Endothelial cell of umbilical vein (primary cell): ENCODE data around the gene GUCA2A. TPM values are rescaled to one million over a fixed set of nuclear protein-coding genes. Genes with fewer than 3 reads are reported as not detected.

Experiments used
- BruUV-seq: library from RNA; stranded (reverse); fragments of 400-500 nt; replicated peaks from 2 replicates; lab custom pipeline; 2021; lab: Mats Ljungman, UMichigan
- CTCF ChIA-PET: fragments of 300-600, 350-600 bp; sonication (Branson Sonifier 250); formaldehyde crosslinking; loops from one replicate; lab custom pipeline; 2021; ENCODE audit warnings: antibody characterized with exemption, inconsistent platforms; lab: Charles Lee
- POLR2A ChIA-PET: fragments of 300-600, 350-600 bp; sonication (Branson Sonifier 250); formaldehyde crosslinking; loops from one replicate; lab custom pipeline; 2021; ENCODE audit warnings: antibody characterized with exemption, inconsistent platforms; lab: Charles Lee
- DNase-seq: peaks from one replicate; pipeline ENCODE4 v3.0.0-alpha.2; 2011; ENCODE audit warnings: low read depth, low spot score
- FAIRE-seq: peaks from 2 replicates; lab custom pipeline; 2011; peaks lifted over from hg19 to GRCh38; lab: Jason Lieb, UNC
- H2AFZ ChIP-seq: 2 replicates; pipeline ENCODE4 v1.6.0; 2012; ENCODE audit warnings: low read depth, low read length, control low read depth, inconsistent platforms
- H3K27ac ChIP-seq: 2 replicates; pipeline ENCODE4 v1.5.1; 2011; ENCODE audit warnings: low read depth, mild to moderate bottlenecking, control low read depth, low read length, moderate library complexity; ENCODE audit not compliant: insufficient read depth
- H3K27me3 ChIP-seq, 2 experiments: 2 replicates each; pipeline versions ENCODE4 v1.6.0 to v1.6.1; 2011; ENCODE audit warnings: low read length in 2 of 2, mixed read lengths in 1 of 2; ENCODE audit not compliant: control insufficient read depth in 2 of 2, insufficient read depth in 2 of 2
- H3K36me3 ChIP-seq, 2 experiments: 2 replicates in 1 of 2; 3 replicates in 1 of 2; pipeline ENCODE4 v1.5.1; 2011; ENCODE audit warnings: low read length in 2 of 2, mild to moderate bottlenecking in 1 of 2, moderate library complexity in 1 of 2; ENCODE audit not compliant: control insufficient read depth in 2 of 2, insufficient read depth in 2 of 2; ENCODE audit errors: extremely low read depth in 1 of 2
- H3K4me1 ChIP-seq: 3 replicates; pipeline ENCODE4 v1.5.1; 2011; ENCODE audit warnings: mild to moderate bottlenecking, low read length; ENCODE audit not compliant: control insufficient read depth, insufficient read depth; ENCODE audit errors: extremely low read depth
- H3K4me2 ChIP-seq: 2 replicates; pipeline ENCODE4 v1.6.1; 2011; ENCODE audit warnings: low read length, control low read depth, mixed read lengths; ENCODE audit not compliant: insufficient read depth
- H3K4me3 ChIP-seq, 3 experiments: fragments of 200-600 bp in 1 of 3; sonication (generic), shearing (Covaris generic) in 1 of 3; replicated peaks in 1 of 3; 2 replicates each; pipeline ENCODE4 v1.5.1; 2011 to 2016; ENCODE audit warnings: control low read depth in 3 of 3, low read length in 3 of 3, mild to moderate bottlenecking in 2 of 3, inconsistent platforms in 1 of 3, low read depth in 1 of 3, moderate library complexity in 1 of 3; ENCODE audit not compliant: insufficient read depth in 1 of 3
- H3K79me2 ChIP-seq: 2 replicates; pipeline ENCODE4 v1.6.0; 2012; ENCODE audit warnings: low read length, inconsistent platforms; ENCODE audit not compliant: control insufficient read depth, insufficient read depth
- H3K9ac ChIP-seq: replicated peaks from 2 replicates; pipeline ENCODE3; 2011; ENCODE audit warnings: low read length, control low read depth; ENCODE audit not compliant: insufficient read depth; ENCODE audit errors: extremely low read depth
- H3K9me1 ChIP-seq: replicated peaks from 3 replicates; pipeline ENCODE4 v1.6.0; 2011; ENCODE audit warnings: mild to moderate bottlenecking, low read length; ENCODE audit not compliant: control insufficient read depth, insufficient read depth; ENCODE audit errors: extremely low read depth
- H3K9me3 ChIP-seq: replicated peaks from 2 replicates; pipeline ENCODE4 v1.5.1; 2012; ENCODE audit warnings: low read length, inconsistent platforms; ENCODE audit not compliant: control insufficient read depth, insufficient read depth
- H4K20me1 ChIP-seq: replicated peaks from 2 replicates; pipeline ENCODE3; 2011; ENCODE audit warnings: mild to moderate bottlenecking, low read length; ENCODE audit not compliant: control insufficient read depth, insufficient read depth; ENCODE audit errors: extremely low read depth
- CTCF ChIP-seq, 2 donors: IDR thresholded peaks; 1 replicate in 1 of 2; 2 replicates in 1 of 2; pipeline ENCODE4 v1.5.1; 2011; ENCODE audit warnings: low read length in 2 of 2, mild to moderate bottlenecking in 2 of 2, moderate library complexity in 2 of 2, control low read depth in 1 of 2, inconsistent platforms in 1 of 2, low read depth in 1 of 2; ENCODE audit not compliant: insufficient read depth in 1 of 2; ENCODE audit errors: extremely low read depth in 1 of 2
- EZH2 ChIP-seq: IDR thresholded peaks from 2 replicates; pipeline ENCODE4 v1.6.1; 2012; ENCODE audit warnings: borderline replicate concordance, low read depth, mild to moderate bottlenecking, moderate library complexity, low read length, inconsistent platforms; ENCODE audit not compliant: severe bottlenecking
- FOS ChIP-seq: IDR thresholded peaks from 2 replicates; pipeline ENCODE4 v1.6.1; 2011; ENCODE audit warnings: mild to moderate bottlenecking, low read length, moderate library complexity, borderline replicate concordance; ENCODE audit not compliant: insufficient read depth
- GATA2 ChIP-seq: IDR thresholded peaks from 2 replicates; pipeline ENCODE4 v1.7.0; 2011; ENCODE audit warnings: low read depth, mild to moderate bottlenecking, moderate library complexity, mixed read lengths, low read length; ENCODE audit not compliant: insufficient read length, insufficient read depth
- JUN ChIP-seq: IDR thresholded peaks from 2 replicates; pipeline ENCODE4 v1.6.1; 2011; ENCODE audit warnings: borderline replicate concordance, low read depth; ENCODE audit not compliant: insufficient read length, insufficient read depth
- MAX ChIP-seq: IDR thresholded peaks from 2 replicates; pipeline ENCODE4 v1.6.1; 2011; ENCODE audit not compliant: insufficient read depth, insufficient read length
- MYC ChIP-seq: IDR thresholded peaks from one replicate; pipeline ENCODE4 v1.6.1; 2011; ENCODE audit warnings: mild to moderate bottlenecking, low read depth, low read length
- POLR2A ChIP-seq: IDR thresholded peaks from 2 replicates; pipeline ENCODE4 v1.6.1; 2012; ENCODE audit warnings: low read depth, mild to moderate bottlenecking, control low read depth, low read length
- POLR2AphosphoS5 ChIP-seq: IDR thresholded peaks from 2 replicates; pipeline ENCODE4 v1.6.1; 2012; ENCODE audit warnings: low read depth, mild to moderate bottlenecking, control low read depth, low read length, moderate library complexity; ENCODE audit not compliant: insufficient read depth
- dilution Hi-C: fragments of 300-500 bp; cut with MboI; formaldehyde crosslinking; loops from one replicate; pipeline ENCODE4 v1.15.0; 2019; ENCODE audit warnings: low sequenced_read_pairs; ENCODE audit not compliant: extremely low pct_ligation_motif_present
- intact Hi-C: fragments of 100-400 bp; cut with micrococcal nuclease; formaldehyde crosslinking; loops from one replicate; pipeline ENCODE4 v1.10.0; 2022
- polyA plus RNA-seq, 4 experiments: library from polyadenylated mRNA; depleted of rRNA in 3 of 4; stranded (reverse) in 3 of 4; unstranded in 1 of 4; fragments of >200 nt; gene quantifications; 2 replicates each; pipeline versions ENCODE4 v1.2.1 to v1.2.3, GENCODE V29; 2011 to 2012; ENCODE audit warnings: missing spikeins in 1 of 4
- total RNA-seq: library from RNA; stranded (reverse); gene quantifications from 2 replicates; pipeline ENCODE4 v1.2.3, GENCODE V29; 2021

The GUCA2A gene
- total and polyA plus RNA-seq, 2 donors (not counting 3 experiments of a cell fraction or from before 2014, with no cell fraction given), result not detected

DNA sequence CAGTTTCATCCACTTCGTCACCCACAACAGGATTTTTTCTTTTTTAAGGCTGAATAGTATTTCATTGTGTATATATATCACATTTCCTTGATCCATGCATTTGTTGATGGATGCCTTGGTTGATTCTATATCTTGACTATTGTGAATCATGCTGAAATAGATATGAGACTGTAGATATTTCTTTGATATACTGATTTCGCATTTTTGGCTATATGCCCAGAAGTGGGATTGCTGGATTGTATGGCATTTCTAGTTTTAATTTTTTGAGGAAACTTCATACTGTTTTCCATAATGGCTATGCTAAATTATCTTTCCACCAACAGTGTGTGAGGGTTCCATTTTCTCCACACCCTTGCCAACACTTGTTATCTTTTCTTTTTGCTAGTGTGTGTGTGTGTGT, 6.4 kb downstream of the GUCA2A start:
- Histone ChIP-seq H3K4me1 (no peaks in the 10 kb centered on the region), H3K9ac (no peak overlapping the region), H3K4me3 (no peak overlapping the region), H3K27ac (no peak overlapping the region), H3K9me3 (no peaks in the 10 kb centered on the region), H4K20me1 (no peaks in the 10 kb centered on the region), H2AFZ (no peak overlapping the region), H3K9me1 (no peaks in the 10 kb centered on the region), H3K27me3 (peaks cover 3 to 16% of the 10 kb centered on the region in 2 experiments), H3K36me3 (no peaks in the 10 kb centered on the region), H3K4me2 (no peak overlapping the region), H3K79me2 (no peaks in the 10 kb centered on the region)
- FAIRE-seq (no peak), DNase-seq (no peak)
- intact Hi-C loops, result no loop called here
- ChIA-PET CTCF (interaction anchor here (0.8 to 2.8 kb wide), 3 partner anchors 11 to 18 kb away, joined by 3 to 19 read pairs (median 4); no protein-coding TSS in a partner anchor), POLR2A (no interaction called here)
- dilution Hi-C loops, result no loop called here
- BruUV-seq, result no TSS peak
- TF ChIP-seq MAX (no peak), GATA2 (no peak)

GRCh38 chr1:42157667-42158066, 6.9 kb downstream of the GUCA2A start:
- no peaks in the 10 kb centered on the region for H3K9me1 ChIP-seq
- H2AFZ ChIP-seq, result no peak overlapping the region
- H3K27ac ChIP-seq, result no peak overlapping the region
- dilution Hi-C loops, result no loop called here
- no peak overlapping the region for H3K4me3 ChIP-seq
- no peak overlapping the region for H3K4me2 ChIP-seq
- DNase-seq, result no peak
- no TSS peak for BruUV-seq
- H3K4me1 ChIP-seq, result no peaks in the 10 kb centered on the region
- no peak for FAIRE-seq
- H3K9me3 ChIP-seq, result no peaks in the 10 kb centered on the region
- no peaks in the 10 kb centered on the region for H3K36me3 ChIP-seq
- H3K27me3 ChIP-seq, result peaks cover 3 to 16% of the 10 kb centered on the region in 2 experiments
- intact Hi-C loops, result no loop called here
- TF ChIP-seq POLR2AphosphoS5 (no peak), MYC (no peak), MAX (no peak), POLR2A (no peak), EZH2 (no peak), FOS (no peak), CTCF (IDR thresholded peaks at IDR 0.05; ENCODE audit: extremely low read depth in 1 of 2, insufficient read depth in 1 of 2, low read depth in 1 of 2, low read length in 2 of 2) (no peak), GATA2 (no peak), JUN (no peak)
- no peak overlapping the region for H3K9ac ChIP-seq
- POLR2A ChIA-PET, result no interaction called here
- no peaks in the 10 kb centered on the region for H3K79me2 ChIP-seq
- H4K20me1 ChIP-seq, result no peaks in the 10 kb centered on the region
- CTCF ChIA-PET, result interaction anchor here (0.8 to 2.8 kb wide), 3 partner anchors 10 to 19 kb away, joined by 3 to 19 read pairs (median 4); no protein-coding TSS in a partner anchor
